Measurements from ENCODE around the gene GPBP1L1.

- no peak for TF ChIP-seq POLR2AphosphoS5 (IDR thresholded peaks at IDR 0.05)
- TF ChIP-seq REST (IDR thresholded peaks at IDR 0.05; ENCODE audit: borderline replicate concordance), result no peak
- no peak for TF ChIP-seq CTCF (IDR thresholded peaks at IDR 0.05; ENCODE audit: poor library complexity, severe bottlenecking)
- no peak for TF ChIP-seq EZH2 (IDR thresholded peaks at IDR 0.05; ENCODE audit: borderline replicate concordance, insufficient read depth, low read length, poor library complexity, severe bottlenecking)
- no peak for TF ChIP-seq EP300 (conservative IDR thresholded peaks at IDR 0.05; ENCODE audit: poor library complexity, severe bottlenecking)
- TF ChIP-seq SMC3 (conservative IDR thresholded peaks at IDR 0.05; ENCODE audit: poor library complexity), result no peak
- TF ChIP-seq TAF1 (IDR thresholded peaks at IDR 0.05; ENCODE audit: low read depth), result no peak
- no peak for TF ChIP-seq RAD21 (conservative IDR thresholded peaks at IDR 0.05)
- TF ChIP-seq MXI1 (conservative IDR thresholded peaks at IDR 0.05; ENCODE audit: poor library complexity, severe bottlenecking), result no peak
Measured at GRCh38 chr1:45659222-45659621, 27.1 kb downstream of the GPBP1L1 start.

All from neural cell (in vitro differentiated cells).